ENCODE measurements around the gene HMGCS2.

The HMGCS2 gene

GRCh38 chr1:119752592-119752991 lies 16.1 kb downstream of the HMGCS2 start:
- no peak for DNase-seq

- no peak for DNase-seq
These were observed 20.7 kb downstream of the HMGCS2 start for GRCh38 chr1:119748040-119748439.

- no peak for DNase-seq
These were observed 21.3 kb downstream of the HMGCS2 start for GRCh38 chr1:119747451-119747850.

- DNase-seq, result no peak
These were observed 23.7 kb downstream of the HMGCS2 start for GRCh38 chr1:119745034-119745433.

GRCh38 chr1:119744598-119744942 lies 24.1 kb downstream of the HMGCS2 start:
- no peak for DNase-seq

- peak; percentile 38 for DNase-seq
These were observed 24.7 kb downstream of the HMGCS2 start for GRCh38 chr1:119743776-119744597.

GRCh38 chr1:119743308-119743707 lies 25.4 kb downstream of the HMGCS2 start:
- DNase-seq, result no peak

GRCh38 chr1:119742677-119743076 lies 26.0 kb downstream of the HMGCS2 start:
- no peak for DNase-seq

GRCh38 chr1:119742202-119742601 lies 26.5 kb downstream of the HMGCS2 start:
- DNase-seq, result no peak

- no peak for DNase-seq
These were observed 27.6 kb downstream of the HMGCS2 start for GRCh38 chr1:119740896-119741780.

- no peak for DNase-seq
These were observed 28.4 kb downstream of the HMGCS2 start for GRCh38 chr1:119740261-119740660.

GRCh38 chr1:119739150-119739549 lies 29.6 kb downstream of the HMGCS2 start:
- no peak for DNase-seq

GRCh38 chr1:119738100-119738720 lies 30.5 kb downstream of the HMGCS2 start:
- DNase-seq, result no peak

- DNase-seq, result no peak
These were observed 31.5 kb downstream of the HMGCS2 start for GRCh38 chr1:119737040-119737682.

- DNase-seq, result no peak
These were observed 32.1 kb downstream of the HMGCS2 start for GRCh38 chr1:119736649-119737039.

- DNase-seq, result no peak
These were observed 33.5 kb downstream of the HMGCS2 start for GRCh38 chr1:119735217-119735616.

- no peak for DNase-seq
These were observed 35.0 kb downstream of the HMGCS2 start for GRCh38 chr1:119733754-119734153.

- DNase-seq, result no peak
These were observed 36.1 kb downstream of the HMGCS2 start for GRCh38 chr1:119732465-119733168.

GRCh38 chr1:119731741-119732430 lies 36.8 kb downstream of the HMGCS2 start:
- DNase-seq, result no peak

- no peak for DNase-seq
These were observed 37.6 kb downstream of the HMGCS2 start for GRCh38 chr1:119731060-119731459.

- DNase-seq, result no peak
These were observed 39.7 kb downstream of the HMGCS2 start for GRCh38 chr1:119729044-119729443.

- no peak for DNase-seq
These were observed 40.7 kb downstream of the HMGCS2 start for GRCh38 chr1:119727991-119728390.

All from stimulated activated CD4-positive, alpha-beta T cell treated with anti-CD3 and anti-CD28 coated beads, Interleukin-4, amount 100 ng/mL, for 24 hours (primary cell).